Fibroblast of the aortic adventitia (primary cell): ENCODE results near the gene EHF. TPM values are rescaled to one million over a fixed set of nuclear protein-coding genes. Genes with fewer than 3 reads are reported as not detected.

Experiments
- DNase-seq: peaks from one replicate; pipeline ENCODE4 v3.0.0-alpha.2; 2010; ENCODE audit warnings: low read depth
- H3K4me3 ChIP-seq: 2 replicates; pipeline ENCODE4 v1.5.1; 2011; ENCODE audit warnings: low read depth, mild to moderate bottlenecking, control low read depth, low read length, moderate library complexity
- total RNA-seq: library from RNA; depleted of rRNA; stranded (reverse); fragments of >200 nt; gene quantifications from 2 replicates; pipeline ENCODE4 v1.2.3, GENCODE V29; 2012; ENCODE audit warnings: low replicate concordance
- TF ChIP-seq, protein P1 (sequence below): IDR thresholded peaks from 2 replicates; pipeline ENCODE4 v1.5.1; 2011; ENCODE audit warnings: mild to moderate bottlenecking, low read length, control low read depth, inconsistent platforms; ENCODE audit not compliant: insufficient read depth

EHF gene
- total RNA-seq, 1 donor: 0.18 TPM

DNA sequence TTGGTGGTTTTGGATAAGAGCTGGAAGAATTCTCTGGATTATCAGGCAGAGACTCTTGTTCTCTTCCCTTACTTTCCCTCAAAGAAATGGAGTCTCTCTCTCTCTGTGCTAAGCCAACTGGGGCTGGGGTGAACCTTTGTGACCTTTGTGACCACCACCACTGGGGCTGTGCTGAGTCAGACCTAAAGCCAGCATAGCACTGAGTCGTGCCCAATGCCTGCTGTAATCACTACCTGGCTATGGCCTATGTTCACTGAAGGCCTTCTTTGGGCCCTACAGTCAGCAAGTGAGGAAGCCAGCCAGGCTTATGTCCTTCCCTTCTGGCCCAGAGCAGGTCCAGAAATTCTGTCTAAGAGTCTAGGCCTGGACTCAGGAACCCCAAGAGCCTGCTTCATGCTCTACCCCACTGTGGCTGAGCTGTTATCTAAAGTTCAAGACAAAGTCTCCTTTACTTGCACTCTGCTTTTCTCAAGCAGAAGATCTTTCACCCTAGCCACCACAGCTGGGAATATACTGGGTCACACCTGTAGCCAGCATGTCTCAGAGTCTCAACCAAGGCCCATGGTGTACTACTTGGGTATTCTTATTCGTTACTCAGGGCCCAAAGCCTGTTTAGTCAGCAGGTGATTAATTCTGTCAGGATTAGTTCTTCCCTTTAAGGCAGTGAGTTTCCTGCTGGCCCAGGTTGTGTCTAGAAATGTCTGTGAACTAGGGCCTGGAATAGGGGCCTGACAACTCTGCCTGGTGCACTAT, 86.0 kb downstream of the EHF start:
- DNase-seq: no peak
- no peak overlapping the region for H3K4me3 ChIP-seq
- TF ChIP-seq, protein P1, sequence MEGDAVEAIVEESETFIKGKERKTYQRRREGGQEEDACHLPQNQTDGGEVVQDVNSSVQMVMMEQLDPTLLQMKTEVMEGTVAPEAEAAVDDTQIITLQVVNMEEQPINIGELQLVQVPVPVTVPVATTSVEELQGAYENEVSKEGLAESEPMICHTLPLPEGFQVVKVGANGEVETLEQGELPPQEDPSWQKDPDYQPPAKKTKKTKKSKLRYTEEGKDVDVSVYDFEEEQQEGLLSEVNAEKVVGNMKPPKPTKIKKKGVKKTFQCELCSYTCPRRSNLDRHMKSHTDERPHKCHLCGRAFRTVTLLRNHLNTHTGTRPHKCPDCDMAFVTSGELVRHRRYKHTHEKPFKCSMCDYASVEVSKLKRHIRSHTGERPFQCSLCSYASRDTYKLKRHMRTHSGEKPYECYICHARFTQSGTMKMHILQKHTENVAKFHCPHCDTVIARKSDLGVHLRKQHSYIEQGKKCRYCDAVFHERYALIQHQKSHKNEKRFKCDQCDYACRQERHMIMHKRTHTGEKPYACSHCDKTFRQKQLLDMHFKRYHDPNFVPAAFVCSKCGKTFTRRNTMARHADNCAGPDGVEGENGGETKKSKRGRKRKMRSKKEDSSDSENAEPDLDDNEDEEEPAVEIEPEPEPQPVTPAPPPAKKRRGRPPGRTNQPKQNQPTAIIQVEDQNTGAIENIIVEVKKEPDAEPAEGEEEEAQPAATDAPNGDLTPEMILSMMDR: no peak

DNA sequence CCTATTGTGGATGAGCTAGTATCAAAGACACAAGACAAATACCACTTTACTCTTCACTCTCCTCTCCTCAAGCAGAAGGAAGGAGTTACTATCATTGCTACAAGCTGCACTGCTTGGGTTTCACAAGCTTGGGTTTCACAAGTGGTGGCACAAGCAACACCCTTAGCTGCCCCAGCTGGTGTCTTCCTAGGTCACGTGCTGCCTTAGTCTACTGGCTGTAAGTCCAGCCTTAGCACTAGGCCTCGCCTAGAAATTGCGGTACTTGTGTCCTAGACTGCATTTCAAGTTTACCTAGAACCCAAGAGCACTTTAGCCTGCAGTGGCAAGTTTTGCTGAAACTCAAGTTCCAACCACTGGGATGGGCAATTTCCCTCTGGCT, 86.6 kb downstream of the EHF start:
- TF ChIP-seq, protein P1: no peak
- H3K4me3 ChIP-seq: no peak overlapping the region
- DNase-seq: no peak

Other genes with a start within 250 kb of the EHF start
- gene CAT, start 182.2 kb upstream of the EHF start, total RNA-seq: 27.0 and 63.4 TPM in 2 replicates
- gene ELF5, start 107.3 kb upstream of the EHF start, total RNA-seq: not detected in 2 replicates